Suppressor macrophage treated with lipopolysaccharide for 4 hours (primary cell): ENCODE measurements around the gene RELT.

Source experiments
- DNase-seq: peaks from one replicate; pipeline ENCODE4 v3.0.0-alpha.2; 2020

Gene RELT

DNA sequence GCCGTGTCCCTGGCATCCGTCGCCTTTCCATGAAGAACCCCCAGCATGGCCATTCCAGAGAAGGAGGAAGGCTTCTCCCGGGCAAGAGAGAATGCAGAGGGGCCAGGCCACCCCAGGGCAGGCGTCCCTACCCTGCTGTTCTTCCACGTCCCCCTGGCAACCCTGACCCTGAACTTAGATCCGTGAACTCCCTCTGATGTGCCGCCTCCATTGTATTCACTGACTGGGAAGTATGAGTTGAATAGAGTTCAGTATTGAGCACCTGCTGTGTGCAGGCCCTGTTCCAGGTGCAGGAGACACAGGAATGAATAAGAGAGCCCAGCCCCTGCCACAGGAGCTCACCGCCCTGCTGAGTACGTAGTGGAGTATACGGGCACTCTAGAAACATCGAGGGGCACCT lies 29.1 kb upstream of the RELT start:
- DNase-seq = no peak

DNA sequence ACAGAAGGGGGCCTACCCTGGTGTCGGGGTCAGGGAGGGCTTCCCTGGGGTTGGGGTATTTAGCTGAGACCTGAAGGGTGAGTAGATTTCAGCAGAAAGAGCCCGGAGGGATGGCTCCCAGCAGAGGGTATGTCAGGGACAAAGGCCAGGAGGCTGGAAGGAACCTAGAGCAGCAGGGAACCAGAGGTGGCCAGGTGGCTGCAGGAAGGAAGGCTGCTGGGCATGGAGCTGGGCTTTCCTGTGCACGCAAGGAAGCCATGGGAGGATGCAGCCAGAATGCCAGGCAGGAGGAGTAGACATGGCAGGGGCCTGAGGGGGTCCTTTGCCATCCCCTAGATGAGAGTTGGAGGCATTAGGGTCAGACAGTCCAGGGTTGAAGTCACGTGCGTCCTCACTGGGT lies 27.4 kb upstream of the RELT start:
- no peak for DNase-seq

DNA sequence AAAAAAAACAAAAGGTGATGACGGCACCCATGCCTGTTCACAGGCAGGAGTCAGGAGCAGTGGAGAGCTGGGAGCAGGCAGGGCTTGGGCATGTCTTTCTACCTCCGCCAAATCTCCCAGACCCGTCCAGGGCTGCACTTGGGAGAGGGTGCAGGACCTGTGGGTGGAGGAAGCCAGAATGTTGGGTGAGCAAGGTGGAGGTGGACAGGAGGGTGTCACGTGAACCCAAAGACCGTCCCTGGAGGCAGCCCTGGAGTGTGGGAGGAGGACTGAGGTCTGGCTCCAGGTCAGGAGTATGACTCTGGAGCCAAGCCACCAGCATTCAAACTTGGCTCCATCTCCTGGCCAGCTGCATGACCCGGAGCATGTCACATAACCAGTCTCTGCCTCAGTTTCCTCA lies 26.6 kb upstream of the RELT start:
- no peak for DNase-seq

DNA sequence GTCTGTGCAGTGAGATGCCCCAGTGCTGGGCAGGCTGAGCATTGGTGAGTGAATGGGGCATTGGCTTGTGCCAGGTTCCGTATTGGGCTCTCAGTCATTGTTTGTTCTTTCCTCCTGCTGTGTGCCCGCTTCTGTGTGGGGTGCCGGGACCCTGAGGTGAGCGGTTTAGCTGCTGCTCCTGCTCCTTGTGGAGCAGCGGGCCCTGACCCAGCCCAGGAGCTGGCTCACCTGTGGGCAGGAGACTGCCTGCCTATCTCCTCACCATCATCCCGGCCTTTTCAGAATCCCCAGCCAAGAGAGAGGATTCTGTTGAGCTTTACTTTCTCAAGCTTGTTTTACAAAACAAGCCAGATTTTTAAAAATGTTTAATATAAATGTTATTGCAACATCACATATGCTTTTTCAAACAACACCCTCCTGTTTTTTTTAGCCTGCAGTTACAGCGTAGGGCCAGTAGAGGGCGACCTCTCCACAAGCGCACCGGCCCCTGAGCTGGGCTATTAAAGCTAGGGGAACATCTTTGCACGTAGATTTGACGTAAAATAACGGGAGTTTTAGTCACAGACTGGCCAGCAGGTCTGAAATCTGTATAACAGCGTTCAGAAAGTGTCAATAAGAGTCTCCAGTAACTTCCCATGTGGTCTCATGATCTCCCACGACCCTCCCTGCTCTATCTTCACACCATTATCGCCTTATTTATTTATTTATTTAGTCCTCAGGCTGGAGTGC lies 25.1 kb upstream of the RELT start:
- DNase-seq = peak; percentile 80

DNA sequence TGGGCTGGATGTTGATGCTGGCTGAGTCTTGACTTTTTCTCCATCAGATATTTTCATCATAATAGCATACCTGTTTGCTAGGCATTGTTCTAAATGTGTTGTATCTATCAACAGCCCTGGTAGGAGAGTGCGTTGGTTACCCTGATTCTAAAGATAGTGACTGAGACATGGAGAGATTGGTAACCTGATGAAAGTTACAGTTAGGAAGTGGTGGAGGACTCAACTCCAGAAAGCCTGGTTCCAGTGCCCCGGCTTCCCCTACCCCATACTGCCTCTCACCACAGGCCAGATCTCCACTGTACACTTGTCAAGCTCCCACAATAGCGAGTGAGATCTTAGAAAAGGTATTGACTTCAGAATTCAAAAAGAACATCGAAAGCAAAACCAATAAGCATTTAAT lies 22.8 kb upstream of the RELT start:
- no peak for DNase-seq

DNA sequence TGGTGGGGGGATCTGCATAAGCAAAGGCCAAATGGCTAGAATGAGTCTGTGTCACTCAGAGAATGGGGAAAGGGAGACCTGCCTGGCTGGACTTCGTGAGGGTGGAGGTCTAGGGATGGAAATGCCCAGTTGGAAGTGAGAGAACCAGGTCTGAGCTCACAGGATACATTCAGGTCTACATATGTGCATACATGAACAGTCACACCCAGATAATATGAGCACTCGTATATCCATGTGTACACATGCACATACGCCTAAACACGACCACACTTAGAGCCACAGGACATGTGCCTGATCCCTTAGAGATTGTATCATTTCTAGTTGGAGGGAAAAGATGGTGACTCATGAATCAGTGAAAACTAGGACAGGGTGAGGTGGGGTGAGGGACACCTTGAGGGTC lies 21.1 kb upstream of the RELT start:
- DNase-seq = no peak

DNA sequence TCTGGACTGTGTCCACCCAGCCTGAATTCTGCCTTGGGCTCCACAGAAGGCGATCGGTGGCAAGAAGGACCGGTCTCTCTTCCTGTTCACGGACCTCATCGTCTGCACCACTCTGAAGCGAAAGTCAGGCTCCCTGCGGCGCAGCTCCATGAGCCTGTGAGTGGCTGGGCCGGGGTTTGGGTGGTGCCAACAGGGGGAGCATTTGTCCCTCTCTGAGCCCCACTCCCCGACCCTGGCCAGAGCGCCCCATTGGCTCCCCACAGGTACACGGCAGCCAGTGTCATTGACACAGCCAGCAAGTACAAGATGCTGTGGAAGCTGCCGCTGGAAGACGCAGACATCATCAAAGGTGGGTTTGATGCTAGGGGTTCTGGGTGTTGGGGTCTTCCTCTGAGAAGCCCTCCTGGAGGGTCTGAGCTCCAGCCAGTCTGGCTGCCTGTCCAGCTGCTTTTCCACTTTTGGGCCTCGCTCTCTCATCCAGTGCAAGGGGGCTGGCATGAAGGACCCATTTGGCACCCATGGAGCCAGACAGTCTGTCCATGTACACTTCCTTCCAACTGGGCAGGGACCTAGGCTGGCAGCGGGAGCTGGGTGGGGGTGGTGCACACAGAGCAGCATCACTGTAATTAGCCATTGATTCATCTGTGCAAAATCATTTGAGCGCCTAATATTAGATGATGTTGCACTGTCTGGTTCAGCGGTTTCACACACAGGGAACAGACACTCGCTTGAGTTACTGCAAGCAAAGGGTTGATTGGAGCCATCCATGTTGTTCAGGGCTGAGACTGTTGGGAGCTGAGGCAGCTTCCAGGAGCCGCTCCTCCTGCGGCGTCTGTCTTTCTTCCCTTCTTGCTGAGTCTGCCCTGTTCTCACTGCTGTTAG lies 19.0 kb upstream of the RELT start:
- DNase-seq = no peak

DNA sequence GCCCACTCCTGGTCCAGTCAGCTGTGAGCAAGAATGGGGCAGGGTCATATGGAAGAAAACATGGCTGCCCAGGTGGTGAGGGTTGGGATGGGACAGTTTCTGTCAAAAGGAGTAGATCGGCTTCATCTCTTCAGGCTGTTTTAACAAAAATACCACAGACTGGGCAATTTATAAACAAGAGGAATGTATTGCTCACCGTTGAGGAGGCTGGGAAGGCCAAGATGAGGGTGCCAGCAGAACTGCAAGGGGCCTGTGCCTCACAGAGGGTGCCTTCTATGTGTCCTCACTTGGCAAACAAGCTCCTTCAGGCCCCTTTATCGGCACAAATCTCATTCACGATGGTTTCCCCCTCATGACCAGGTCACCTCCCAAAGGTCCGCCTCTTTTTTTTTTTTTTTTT lies 18.1 kb upstream of the RELT start:
- no peak for DNase-seq

DNA sequence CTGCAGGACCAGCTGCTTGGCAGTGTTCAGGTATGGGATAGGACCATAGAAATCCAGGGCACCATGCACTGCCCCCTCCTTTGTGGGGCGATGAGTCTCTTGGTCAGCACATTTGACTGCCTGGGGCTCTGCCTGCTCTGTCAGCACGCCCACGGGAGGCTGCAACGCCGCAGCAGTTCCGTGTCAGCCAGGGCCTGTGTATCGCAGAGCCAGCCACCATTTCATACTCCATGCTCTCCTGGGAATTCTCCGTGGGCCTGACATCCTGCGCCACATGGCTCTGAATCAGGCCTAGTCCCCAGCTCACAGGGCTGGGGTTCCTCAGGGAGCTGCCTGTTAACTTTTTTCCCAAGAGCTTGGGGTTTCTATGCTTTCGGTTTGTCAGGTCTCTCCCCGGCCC lies 16.9 kb upstream of the RELT start:
- DNase-seq = no peak

DNA sequence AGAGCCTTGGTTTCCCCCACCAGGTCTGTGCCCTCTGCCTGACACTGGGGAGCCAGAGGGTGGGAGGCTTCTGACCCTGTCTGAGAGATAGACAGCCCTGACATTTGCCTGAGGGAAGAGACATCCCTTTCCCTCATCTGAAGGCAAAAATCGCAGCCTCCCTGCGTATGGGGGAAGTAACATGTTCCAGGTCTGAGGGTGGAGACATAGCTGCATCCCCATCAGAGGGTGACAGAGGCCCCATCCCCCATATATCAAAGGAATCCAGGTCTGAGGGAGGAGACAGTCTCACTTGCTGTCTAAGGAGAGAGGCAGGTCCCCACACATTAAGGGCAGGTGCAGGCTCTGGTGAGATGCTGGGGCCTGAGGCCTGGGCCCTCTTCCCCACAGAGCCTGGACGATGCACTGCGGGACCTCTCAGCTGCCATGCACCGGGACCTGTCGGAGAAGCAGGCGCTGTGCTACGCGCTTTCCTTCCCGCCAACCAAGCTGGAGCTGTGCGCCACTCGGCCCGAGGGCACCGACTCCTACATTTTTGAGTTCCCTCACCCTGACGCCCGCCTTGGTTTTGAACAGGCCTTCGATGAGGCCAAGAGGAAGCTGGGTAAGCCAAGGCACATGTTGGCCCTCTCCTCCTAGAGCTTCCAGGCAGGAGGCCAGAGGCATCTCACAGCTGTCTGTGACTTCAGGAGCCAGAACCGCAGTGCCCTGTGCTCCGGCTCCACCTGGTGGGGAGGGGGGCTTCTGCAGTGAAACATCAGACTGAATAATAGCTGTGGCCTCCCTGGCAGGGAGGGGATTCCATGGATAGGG lies 16.1 kb upstream of the RELT start:
- DNase-seq = peak; percentile 21

DNA sequence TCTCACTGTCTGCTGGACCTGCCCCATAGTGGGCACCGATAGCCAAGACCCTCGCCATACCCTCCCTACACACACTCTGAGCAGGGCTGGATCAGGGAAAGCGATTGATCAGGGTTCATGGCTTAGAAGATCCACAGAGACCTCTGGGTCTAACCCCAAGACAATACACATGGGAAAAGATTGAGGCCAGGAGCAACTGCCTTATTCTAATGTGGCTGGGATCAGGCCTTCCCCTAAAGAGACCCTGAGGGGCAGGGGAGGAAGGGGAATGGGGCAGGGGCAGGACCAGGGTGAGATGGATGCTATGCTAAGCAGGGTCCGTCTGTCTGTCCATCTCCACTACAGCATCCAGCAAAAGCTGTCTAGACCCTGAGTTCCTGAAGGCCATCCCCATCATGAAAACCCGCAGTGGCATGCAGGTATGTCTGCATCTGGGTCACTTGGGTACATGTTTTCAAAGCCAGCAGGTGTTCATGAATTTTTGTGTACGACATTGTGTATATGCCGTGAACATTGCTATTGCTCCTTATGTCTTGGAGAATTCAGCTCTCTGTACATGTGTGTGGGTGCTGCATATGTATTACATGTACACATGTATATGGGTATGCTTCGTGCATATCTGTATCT lies 15.3 kb upstream of the RELT start:
- DNase-seq = no peak

DNA sequence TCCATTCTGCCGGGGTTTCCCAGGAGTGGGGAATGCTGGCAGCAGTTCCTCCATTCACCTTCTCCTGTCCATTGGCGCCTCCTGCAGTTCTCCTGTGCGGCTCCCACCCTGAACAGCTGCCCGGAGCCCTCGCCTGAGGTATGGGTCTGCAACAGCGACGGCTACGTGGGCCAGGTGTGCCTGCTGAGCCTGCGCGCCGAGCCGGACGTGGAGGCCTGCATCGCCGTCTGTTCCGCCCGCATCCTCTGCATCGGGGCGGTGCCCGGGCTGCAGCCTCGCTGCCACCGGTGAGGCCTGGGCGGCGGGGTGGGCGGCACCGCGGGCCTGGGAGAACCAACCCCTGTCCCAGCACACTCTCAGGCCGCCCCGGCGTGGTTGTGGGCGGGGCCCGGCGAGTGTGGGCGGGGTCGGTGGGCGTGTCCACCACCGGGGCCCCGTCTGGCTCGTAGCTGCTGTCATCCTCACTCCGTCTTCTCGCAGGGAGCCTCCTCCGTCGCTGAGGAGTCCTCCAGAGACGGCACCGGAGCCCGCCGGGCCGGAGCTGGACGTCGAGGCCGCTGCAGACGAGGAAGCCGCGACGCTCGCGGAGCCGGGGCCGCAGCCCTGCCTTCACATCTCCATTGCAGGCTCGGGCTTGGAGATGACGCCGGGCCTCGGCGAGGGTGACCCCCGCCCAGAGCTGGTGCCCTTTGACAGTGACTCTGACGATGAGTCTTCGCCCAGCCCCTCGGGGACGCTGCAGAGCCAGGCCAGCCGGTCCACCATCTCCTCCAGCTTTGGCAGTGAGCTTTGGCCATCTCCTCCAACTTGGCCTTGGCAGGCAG lies 14.0 kb upstream of the RELT start:
- no peak for DNase-seq

DNA sequence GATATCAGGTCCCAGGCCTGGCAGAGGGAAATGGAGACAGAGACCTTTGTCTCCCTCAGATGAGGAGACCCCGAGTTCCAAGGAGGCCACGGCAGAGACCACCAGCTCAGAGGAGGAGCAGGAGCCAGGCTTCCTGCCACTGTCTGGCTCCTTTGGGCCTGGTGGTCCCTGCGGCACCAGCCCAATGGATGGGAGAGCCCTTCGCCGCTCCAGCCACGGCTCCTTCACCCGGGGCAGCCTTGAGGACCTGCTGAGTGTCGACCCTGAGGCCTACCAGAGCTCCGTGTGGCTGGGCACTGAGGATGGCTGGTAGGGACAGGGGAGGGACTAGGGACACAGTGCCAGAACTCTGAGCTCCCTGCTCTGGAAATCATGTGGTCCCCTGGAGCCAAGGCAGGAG lies 13.1 kb upstream of the RELT start:
- DNase-seq = no peak

DNA sequence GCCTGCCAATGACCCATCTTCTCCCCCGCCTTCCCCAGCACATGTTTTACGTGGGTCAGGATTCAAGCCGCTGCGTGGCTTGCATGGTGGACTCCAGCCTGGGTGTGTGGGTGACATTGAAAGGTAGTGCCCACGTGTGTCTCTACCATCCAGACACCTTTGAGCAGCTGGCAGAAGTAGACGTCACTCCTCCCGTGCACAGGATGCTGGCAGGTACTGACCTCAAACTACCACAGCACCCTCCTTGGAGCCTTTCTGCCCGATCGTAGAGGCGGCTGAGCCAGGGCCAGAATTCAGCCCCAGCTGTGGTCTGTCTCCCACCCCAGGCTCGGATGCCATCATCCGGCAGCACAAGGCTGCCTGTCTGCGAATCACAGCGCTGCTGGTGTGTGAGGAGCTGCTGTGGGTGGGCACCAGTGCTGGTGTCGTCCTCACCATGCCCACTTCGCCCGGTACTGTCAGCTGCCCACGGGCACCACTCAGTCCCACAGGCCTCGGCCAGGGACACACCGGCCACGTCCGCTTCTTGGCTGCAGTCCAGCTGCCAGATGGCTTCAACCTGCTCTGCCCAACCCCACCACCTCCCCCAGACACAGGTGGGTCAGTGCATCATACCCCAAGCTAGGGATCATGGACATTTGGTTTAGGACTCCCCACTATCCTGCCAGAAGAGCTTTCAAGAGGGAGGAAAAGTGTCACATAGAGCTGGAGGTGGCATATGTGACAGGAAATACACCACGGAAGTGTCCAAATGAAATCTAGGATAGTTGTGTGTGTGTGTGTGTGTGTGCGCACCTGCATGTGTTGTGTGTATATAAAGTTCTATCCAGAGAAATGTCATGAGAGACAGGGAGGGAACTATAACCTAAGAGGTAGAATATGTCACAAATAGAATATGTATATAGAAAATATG lies 10.6 kb upstream of the RELT start:
- no peak for DNase-seq

DNA sequence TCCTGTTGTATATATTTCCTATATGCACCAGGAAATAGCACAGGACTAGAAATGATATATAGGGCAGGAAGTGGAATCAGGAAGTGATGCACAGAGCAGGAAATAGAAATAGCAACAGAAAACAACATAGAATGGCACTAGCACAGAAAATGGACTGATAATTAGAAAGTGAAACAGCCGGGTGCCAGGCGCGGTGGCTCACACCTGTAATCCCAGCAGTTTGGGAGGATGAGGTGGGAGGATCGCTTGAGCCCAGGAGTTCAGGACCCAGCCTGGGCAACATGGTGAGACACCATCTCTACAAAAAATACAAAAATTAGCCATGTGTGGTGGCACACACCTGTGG lies 10.0 kb upstream of the RELT start:
- no peak for DNase-seq

DNA sequence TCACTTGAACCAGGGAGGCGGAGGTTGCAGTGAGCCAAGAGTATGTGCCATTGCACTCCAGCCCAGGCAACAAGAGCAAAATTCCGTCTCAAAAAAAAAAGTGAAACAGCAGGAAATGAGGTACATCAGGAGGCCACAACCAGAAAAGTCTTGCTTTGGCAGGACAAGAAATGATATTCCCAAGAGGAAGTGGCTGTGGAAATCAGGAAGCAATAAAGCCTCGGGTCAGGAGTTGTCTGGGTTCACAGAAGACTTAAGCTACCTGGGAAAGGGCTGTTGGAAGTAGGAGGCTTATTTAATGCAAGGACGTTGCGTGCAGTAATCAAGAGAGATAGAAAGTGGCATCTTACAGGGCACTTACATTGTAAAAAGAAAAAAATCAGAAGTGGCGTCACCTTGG lies 9.2 kb upstream of the RELT start:
- DNase-seq = no peak

DNA sequence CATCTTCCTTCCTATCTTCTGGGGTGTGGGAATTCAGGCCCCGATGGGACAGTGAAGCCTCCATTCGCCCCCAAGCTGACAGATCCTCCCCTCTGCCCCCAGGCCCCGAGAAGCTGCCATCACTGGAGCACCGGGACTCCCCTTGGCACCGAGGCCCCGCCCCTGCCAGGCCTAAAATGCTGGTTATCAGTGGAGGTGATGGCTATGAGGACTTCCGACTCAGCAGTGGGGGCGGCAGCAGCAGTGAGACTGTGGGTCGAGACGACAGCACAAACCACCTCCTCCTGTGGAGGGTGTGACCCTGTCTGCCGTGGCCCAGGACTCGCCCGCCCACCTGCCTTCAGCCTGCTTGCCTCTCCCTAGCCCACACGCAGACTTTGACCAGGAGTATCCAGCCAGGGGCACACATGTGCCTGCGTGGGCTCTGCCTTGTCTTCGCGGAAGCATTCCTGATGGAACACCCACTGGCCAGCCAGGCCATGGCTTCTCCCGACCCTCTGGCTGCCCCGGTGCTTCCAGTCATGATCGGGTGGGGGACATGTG lies 8.6 kb upstream of the RELT start:
- no peak for DNase-seq

DNA sequence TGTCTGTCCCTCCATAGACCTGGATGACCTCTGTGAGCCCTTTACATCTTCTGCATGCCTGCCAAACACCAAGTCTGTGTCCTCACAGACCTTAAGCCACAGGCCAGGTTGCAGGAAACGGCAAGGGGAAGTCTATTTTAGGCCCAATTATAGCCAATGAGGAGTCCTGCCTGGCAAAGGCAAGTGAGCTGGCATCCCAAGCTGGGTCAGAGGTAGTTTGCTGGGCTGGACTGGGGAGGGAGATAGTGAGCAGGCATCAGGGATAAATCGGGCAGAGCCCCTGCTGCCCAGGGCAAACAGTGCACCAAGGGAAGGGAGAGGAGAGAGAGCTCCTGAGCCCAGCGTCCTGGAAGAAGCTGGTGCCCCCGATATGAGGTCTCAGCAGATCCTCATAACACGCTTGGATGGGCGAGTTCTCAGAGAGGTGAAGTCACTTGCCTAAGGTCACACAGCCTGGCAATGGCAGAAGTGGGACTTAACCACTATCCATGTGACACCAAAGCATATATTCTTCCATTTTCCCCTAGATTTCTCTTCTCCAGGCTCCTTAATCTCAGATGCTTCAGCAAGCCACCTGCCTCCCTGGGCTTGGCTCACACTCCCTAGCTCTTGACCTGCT lies 3.7 kb upstream of the RELT start:
- DNase-seq = peak; percentile 25

DNA sequence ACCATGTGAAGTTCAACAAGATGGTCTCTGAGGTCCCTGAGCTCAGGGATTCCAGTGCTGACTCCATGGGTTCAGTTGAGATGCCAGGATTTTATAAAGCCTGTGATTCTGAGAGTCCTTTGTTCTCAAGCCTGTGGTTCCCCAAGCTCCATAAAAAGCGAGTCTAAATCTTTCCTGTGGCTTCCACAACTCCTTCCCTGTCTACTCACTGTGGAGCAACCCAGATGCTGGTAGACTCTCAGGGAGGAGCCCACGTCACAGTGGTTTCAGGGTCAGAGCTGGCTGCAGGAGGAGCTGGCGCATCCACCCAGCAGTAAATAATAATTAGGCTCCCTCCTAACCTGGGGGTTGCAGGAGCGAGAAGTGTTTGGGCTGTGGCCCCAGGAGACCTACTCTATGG lies 2.0 kb upstream of the RELT start:
- DNase-seq = no peak

DNA sequence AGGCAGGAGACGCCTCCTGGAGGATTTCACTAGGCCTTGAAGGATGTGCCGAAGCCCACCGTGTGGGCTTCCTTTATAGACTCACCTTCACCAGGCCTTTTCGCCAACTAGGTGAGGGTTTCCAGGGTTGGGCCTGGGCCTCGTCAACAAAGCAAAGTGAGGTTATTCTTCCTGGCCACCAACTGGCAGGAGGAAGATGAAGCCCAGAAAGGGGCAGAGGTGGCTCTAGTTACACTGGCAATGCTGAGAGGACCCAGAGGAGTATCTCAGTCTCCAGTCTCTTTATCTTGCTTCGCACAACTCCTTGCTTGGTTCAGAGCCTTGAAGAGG lies 404 bp upstream of the RELT start:
- DNase-seq = no peak
